ENCODE data around the gene KRTAP10-9. TPM values are rescaled to one million over a fixed set of nuclear protein-coding genes. Genes with fewer than 3 reads are reported as not detected.

KRTAP10-9 gene
- total RNA-seq, 2 donors from 2014 or later = not detected

- H3K36me3 ChIP-seq (ENCODE audit: control insufficient read depth, insufficient read depth, low read length) = no peaks in the 10 kb centered on the region
- H3K9me3 ChIP-seq (ENCODE audit: control insufficient read depth, low read length) = peaks cover 24% of the 10 kb centered on the region
- H3K27me3 Mint-ChIP-seq (ENCODE audit: insufficient read depth) = peaks cover 2% of the 10 kb centered on the region
- DNase-seq = no peak
- no peaks in the 10 kb centered on the region for H3K4me1 ChIP-seq (ENCODE audit: control insufficient read depth, insufficient read depth, low read length)
- H3K27ac ChIP-seq (ENCODE audit: low read depth, low read length) = no peak overlapping the region
- peaks cover 35% of the 10 kb centered on the region for H3K9me3 Mint-ChIP-seq
- no peaks in the 10 kb centered on the region for H3K27me3 ChIP-seq (ENCODE audit: control insufficient read depth, insufficient read depth, low read length, poor library complexity, severe bottlenecking)
- no peak for TF ChIP-seq CTCF (conservative IDR thresholded peaks at IDR 0.05)
- no peak overlapping the region for H3K4me3 Mint-ChIP-seq
- H3K27ac Mint-ChIP-seq = no peak overlapping the region
- H3K4me3 ChIP-seq (ENCODE audit: low read length) = no peak overlapping the region
- no peak overlapping the region for H3K9ac ChIP-seq (ENCODE audit: extremely low read depth, low read length, poor library complexity, severe bottlenecking)
- WGBS, 2 experiments (ENCODE audit: insufficient coverage in 1 of 2, insufficient read length in 1 of 2) = 95 to 96% methylated on average over 12 to 26 of the region's 26 CpGs
- peaks cover 4% of the 10 kb centered on the region for H3K4me1 Mint-ChIP-seq
- H3K36me3 Mint-ChIP-seq (ENCODE audit: low read depth) = peaks cover 2% of the 10 kb centered on the region
These were observed 13.3 kb upstream of the KRTAP10-9 start for GRCh38 chr21:44613386-44614155.

- whole genome bisulfite sequencing, 2 experiments (ENCODE audit: insufficient coverage in 1 of 2, insufficient read length in 1 of 2) = 91 to 96% methylated on average over 4 to 20 of the region's 20 CpGs
- Mint-ChIP-seq H3K4me1 (peaks cover 4% of the 10 kb centered on the region), H3K9me3 (peaks cover 37% of the 10 kb centered on the region), H3K27me3 (ENCODE audit: insufficient read depth) (peaks cover 2% of the 10 kb centered on the region), H3K36me3 (ENCODE audit: low read depth) (peaks cover 2% of the 10 kb centered on the region), H3K4me3 (no peak overlapping the region), H3K27ac (no peak overlapping the region)
- Histone ChIP-seq H3K9ac (ENCODE audit: extremely low read depth, low read length, poor library complexity, severe bottlenecking) (no peak overlapping the region), H3K4me3 (ENCODE audit: low read length) (no peak overlapping the region), H3K27me3 (ENCODE audit: control insufficient read depth, insufficient read depth, low read length, poor library complexity, severe bottlenecking) (no peaks in the 10 kb centered on the region), H3K9me3 (ENCODE audit: control insufficient read depth, low read length) (peaks cover 27% of the 10 kb centered on the region), H3K4me1 (ENCODE audit: control insufficient read depth, insufficient read depth, low read length) (no peaks in the 10 kb centered on the region), H3K36me3 (ENCODE audit: control insufficient read depth, insufficient read depth, low read length) (no peaks in the 10 kb centered on the region), H3K27ac (ENCODE audit: low read depth, low read length) (no peak overlapping the region)
- no peak for DNase-seq
- no peak for TF ChIP-seq CTCF (conservative IDR thresholded peaks at IDR 0.05)
These were observed 12.7 kb upstream of the KRTAP10-9 start for GRCh38 chr21:44614161-44614631.

GRCh38 chr21:44614961-44615391, 11.9 kb upstream of the KRTAP10-9 start:
- Histone ChIP-seq H3K9me3 (ENCODE audit: control insufficient read depth, low read length) (peaks cover 27% of the 10 kb centered on the region), H3K4me1 (ENCODE audit: control insufficient read depth, insufficient read depth, low read length) (no peaks in the 10 kb centered on the region), H3K4me3 (ENCODE audit: low read length) (no peak overlapping the region), H3K27ac (ENCODE audit: low read depth, low read length) (no peak overlapping the region), H3K36me3 (ENCODE audit: control insufficient read depth, insufficient read depth, low read length) (no peaks in the 10 kb centered on the region), H3K9ac (ENCODE audit: extremely low read depth, low read length, poor library complexity, severe bottlenecking) (no peak overlapping the region), H3K27me3 (ENCODE audit: control insufficient read depth, insufficient read depth, low read length, poor library complexity, severe bottlenecking) (no peaks in the 10 kb centered on the region)
- H3K4me3 Mint-ChIP-seq = no peak overlapping the region
- peaks cover 2% of the 10 kb centered on the region for H3K27me3 Mint-ChIP-seq (ENCODE audit: insufficient read depth)
- peaks cover 4% of the 10 kb centered on the region for H3K4me1 Mint-ChIP-seq
- H3K27ac Mint-ChIP-seq = no peak overlapping the region
- no peak for TF ChIP-seq CTCF (conservative IDR thresholded peaks at IDR 0.05)
- DNase-seq = no peak
- peaks cover 38% of the 10 kb centered on the region for H3K9me3 Mint-ChIP-seq
- H3K36me3 Mint-ChIP-seq (ENCODE audit: low read depth) = peaks cover 2% of the 10 kb centered on the region
- 95% methylated on average over 9 to 28 of the region's 28 CpGs for WGBS, 2 experiments (ENCODE audit: insufficient coverage in 1 of 2, insufficient read length in 1 of 2)

All from endodermal cell (in vitro differentiated cells).